ENCODE data around the gene MCU.

DNA sequence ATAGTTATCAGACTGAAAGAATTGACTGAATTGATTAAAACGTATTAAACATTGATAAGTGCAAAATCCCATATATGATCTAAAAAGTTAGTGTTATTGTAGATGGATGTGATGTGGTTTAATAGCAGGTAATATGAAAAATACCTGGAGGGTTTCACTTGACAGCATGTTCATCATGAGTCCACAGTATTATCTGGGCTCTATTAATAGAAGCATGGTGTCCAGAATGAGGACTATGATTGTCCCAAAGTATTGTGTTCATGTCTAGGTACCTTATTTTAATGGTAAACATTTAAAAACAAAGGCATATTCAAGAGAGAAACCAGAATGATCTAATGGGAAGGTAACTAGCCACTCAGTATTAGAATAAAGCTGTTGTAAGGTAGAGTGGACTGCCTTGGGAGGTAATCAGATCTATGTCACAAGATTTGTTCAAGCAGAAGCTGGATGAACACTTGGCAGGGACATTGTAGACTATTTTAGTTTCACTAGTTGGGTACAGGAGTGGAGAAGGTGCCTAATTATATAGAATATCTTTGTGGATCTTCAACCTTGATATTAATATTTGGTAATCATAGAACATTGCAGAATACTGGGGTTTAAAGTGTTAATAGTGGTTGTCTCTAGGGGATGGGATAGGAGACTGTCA is 43.5 kb downstream of the MCU start:
- TF ChIP-seq POLR2AphosphoS5 (IDR thresholded peaks at IDR 0.05) (no peak), POLR2A (IDR thresholded peaks at IDR 0.05) (no peak)
- TF ChIP-seq, protein P1, sequence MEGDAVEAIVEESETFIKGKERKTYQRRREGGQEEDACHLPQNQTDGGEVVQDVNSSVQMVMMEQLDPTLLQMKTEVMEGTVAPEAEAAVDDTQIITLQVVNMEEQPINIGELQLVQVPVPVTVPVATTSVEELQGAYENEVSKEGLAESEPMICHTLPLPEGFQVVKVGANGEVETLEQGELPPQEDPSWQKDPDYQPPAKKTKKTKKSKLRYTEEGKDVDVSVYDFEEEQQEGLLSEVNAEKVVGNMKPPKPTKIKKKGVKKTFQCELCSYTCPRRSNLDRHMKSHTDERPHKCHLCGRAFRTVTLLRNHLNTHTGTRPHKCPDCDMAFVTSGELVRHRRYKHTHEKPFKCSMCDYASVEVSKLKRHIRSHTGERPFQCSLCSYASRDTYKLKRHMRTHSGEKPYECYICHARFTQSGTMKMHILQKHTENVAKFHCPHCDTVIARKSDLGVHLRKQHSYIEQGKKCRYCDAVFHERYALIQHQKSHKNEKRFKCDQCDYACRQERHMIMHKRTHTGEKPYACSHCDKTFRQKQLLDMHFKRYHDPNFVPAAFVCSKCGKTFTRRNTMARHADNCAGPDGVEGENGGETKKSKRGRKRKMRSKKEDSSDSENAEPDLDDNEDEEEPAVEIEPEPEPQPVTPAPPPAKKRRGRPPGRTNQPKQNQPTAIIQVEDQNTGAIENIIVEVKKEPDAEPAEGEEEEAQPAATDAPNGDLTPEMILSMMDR (IDR thresholded peaks at IDR 0.05 in 8 of 11, conservative IDR thresholded peaks at IDR 0.05 in 3 of 11) = no peak

Measured in spleen (tissue), 7 donors.